G401 (cell line): ENCODE results near the gene KIF24. TPM values are rescaled to one million over a fixed set of nuclear protein-coding genes. Genes with fewer than 3 reads are reported as not detected.
"Not testable (repeated sequence)": the region's sequence is repeated elsewhere in the genome, so short reads cannot be mapped to it uniquely, and the experiment has no call there.

ENCODE experiments used
- DNase-seq: peaks from one replicate; pipeline ENCODE4 v3.0.0-alpha.2; 2015; ENCODE audit warnings: low spot score
- in situ Hi-C: cut with HindIII; loops from 2 replicates; pipeline ENCODE4 v1.10.0; 2016; ENCODE audit warnings: low sequenced_read_pairs, mixed read lengths
- total RNA-seq: library from RNA; depleted of rRNA; stranded (reverse); fragments of >200 nt; shearing (Covaris generic); gene quantifications from 2 replicates; pipeline ENCODE4 v1.2.3, GENCODE V29; 2014

The KIF24 gene
- total RNA-seq, 1 experiment from 2014 or later: 6.2 TPM

- in situ Hi-C loops: no loop called here
- peak; percentile 35 for DNase-seq
These were observed 5.3 kb upstream of the KIF24 start for GRCh38 chr9:34334337-34334824.

DNA sequence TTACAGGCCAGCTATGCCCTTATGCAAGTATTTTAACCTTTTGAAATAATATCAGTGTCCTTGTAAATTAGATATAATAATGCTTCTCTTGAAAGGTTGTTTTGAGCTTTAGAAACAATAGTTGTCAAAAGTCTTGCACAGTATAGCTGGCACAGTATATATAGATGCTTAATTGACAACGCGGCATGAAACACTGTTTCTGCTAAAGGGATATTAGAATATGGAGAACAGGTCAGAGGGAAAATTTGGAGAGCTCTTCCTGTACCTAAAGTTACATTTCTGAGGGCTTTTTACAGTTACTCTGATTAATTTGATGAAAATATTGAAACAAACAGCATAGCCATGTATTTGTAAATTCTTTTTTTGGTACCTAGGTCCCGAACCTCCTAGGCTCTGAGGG lies 4.8 kb upstream of the KIF24 start:
- no peak for DNase-seq
- in situ Hi-C loops: no loop called here

GRCh38 chr9:34332076-34332964 lies 3.3 kb upstream of the KIF24 start:
- in situ Hi-C loops: no loop called here
- peak; percentile 84 for DNase-seq

DNA sequence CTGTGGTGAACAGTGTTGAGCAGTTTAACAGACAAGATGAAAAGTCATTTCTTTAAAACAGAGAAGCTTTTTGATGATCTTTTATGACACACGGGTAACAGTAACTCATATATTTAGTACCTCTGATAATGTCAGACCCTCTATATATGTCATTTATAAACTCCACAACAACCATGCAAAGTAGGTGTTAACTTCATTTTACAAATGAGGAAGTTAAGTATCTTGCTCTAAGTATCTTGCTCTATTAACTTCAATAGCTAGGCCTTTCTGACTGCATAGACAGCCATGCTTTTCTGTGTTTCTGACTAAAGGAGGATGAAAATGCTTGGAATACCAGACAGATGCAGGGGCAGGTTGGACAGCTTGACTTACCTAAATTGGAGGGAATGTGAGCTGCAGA lies 2.1 kb upstream of the KIF24 start:
- in situ Hi-C loops: no loop called here
- no peak for DNase-seq

GRCh38 chr9:34328500-34328986 lies 525 bp downstream of the KIF24 start:
- no peak for DNase-seq
- in situ Hi-C loops: no loop called here

- no peak for DNase-seq
- in situ Hi-C loops: no loop called here
These were observed 2.4 kb downstream of the KIF24 start for GRCh38 chr9:34326690-34327089.

- DNase-seq: no peak
- in situ Hi-C loops: no loop called here
These were observed 6.0 kb downstream of the KIF24 start for GRCh38 chr9:34322899-34323591.

- DNase-seq: no peak
- in situ Hi-C loops: no loop called here
These were observed 7.6 kb downstream of the KIF24 start for GRCh38 chr9:34321451-34321850.

DNA sequence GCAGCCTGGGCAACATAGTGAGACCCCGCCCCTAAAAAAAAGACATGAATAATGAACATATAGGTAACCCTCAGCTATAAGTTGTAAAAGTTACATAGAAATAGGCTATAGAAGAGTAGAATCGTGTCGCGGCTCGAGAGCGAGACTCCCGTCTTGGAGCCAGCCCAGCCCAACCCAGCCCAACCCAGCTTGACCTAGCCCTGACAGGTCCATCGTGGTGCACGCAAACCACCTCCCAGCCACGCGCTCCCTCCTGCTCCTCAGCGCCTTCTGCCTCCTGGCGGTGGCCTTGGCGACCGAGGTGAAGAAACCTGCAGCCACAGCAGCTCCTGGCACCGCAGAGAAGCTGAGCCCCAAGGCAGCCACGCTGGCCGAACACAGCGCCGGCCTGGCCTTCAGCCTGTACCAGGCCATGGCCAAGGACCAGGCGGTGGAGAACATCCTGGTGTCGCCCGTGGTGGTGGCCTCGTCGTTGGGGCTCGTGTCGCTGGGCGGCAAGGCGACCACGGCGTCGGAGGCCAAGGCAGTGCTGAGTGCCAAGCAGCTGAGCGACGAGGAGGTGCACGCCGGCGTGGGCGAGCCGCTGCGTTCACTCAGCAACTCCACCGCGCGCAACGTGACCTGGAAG lies 10.8 kb downstream of the KIF24 start:
- in situ Hi-C loops: no loop called here

GRCh38 chr9:34317436-34317835 lies 11.6 kb downstream of the KIF24 start:
- in situ Hi-C loops: no loop called here
- no peak for DNase-seq

More for the DNA sequence above, 10.8 kb downstream of the KIF24 start:
- no peak for DNase-seq

GRCh38 chr9:34311499-34312185 lies 17.4 kb downstream of the KIF24 start:
- in situ Hi-C loops: no loop called here
- DNase-seq: no peak

DNA sequence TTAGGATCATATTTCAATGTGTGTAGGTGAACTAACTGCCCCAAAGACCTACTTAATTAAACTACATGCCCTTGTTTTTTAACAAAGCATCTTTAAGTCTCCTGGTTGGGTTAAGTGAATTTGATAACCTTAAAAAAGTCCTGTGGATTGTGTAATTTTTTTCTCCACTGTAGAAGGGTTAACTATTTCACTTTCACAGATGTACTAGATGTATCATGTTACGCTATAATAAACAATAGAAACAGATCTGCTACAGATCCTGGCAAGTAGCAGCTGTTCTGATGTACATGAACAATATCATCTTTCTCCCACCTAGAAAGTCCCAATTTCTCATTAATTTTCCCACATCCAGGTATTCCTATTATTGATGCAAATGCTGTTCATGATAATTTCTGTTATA lies 18.9 kb downstream of the KIF24 start:
- DNase-seq: no peak
- in situ Hi-C loops: no loop called here

GRCh38 chr9:34308316-34308715 lies 20.8 kb downstream of the KIF24 start:
- in situ Hi-C loops, DNase-seq: not testable (repeated sequence)

- in situ Hi-C loops, DNase-seq: not testable (repeated sequence)
These were observed 28.0 kb downstream of the KIF24 start for GRCh38 chr9:34301064-34301463.

DNA sequence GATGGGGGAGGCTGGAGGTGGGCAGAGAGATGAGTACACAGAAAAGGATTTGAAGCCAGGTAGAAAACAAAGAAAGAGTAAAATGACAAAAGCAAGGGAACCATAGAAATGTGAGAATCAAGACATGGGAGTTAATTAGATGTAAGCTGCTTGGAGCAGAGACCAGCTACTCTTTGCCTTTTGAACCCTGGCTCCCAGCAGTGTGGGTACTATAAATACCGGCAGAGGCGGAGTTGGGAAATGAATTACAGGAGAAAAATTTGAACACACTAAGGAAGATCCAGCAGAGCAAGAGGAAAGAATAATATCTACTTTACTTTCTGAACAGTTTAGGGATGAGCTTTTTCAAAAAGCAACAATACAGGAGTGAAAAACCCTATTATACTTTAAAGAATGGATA lies 36.5 kb downstream of the KIF24 start:
- in situ Hi-C loops: no loop called here

DNA sequence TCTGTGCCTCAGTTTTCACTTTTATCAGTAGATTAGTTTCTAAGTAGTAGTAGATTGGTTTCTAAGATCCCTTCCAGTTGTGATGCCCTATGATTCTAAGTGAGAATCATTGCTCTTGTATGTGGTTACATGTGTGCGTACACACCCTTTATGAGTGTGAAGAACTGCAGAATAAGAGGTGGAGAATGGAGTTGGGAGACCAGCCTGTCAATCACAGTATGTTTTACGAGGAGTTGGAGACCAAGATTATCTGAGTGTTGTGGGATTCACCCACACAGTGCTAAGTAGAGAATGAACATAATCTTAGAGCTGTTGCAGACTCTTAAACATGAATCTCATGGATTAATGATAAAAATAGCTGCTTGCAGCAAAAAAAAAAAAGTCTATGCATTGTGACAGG lies 37.6 kb downstream of the KIF24 start:
- no peak for DNase-seq
- in situ Hi-C loops: no loop called here

More for the DNA sequence above, 36.5 kb downstream of the KIF24 start:
- DNase-seq: no peak

GRCh38 chr9:34291023-34291422 lies 38.0 kb downstream of the KIF24 start:
- in situ Hi-C loops: no loop called here
- DNase-seq: no peak

DNA sequence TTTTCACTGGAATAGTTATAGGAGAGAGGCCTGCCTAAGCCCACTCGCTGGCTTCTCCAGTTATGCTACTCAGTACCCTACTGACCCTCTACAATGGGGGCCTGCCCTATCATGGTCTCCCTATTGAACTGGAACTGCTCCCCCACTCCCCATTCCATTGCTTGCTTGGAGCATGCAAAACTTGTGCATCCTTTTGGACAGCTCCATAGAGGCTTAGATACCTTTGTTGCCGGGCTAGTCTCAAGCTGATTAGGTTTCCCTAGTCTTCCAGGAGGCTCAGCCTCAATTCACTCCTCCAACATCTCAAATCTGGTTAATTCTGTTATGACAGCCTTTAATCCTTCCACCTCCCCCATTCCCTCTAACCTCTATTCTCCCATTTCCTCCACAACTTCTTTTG lies 39.9 kb downstream of the KIF24 start:
- in situ Hi-C loops: no loop called here
- DNase-seq: no peak

- no peak for DNase-seq
- in situ Hi-C loops: no loop called here
These were observed 47.0 kb downstream of the KIF24 start for GRCh38 chr9:34282096-34282495.
